H1 (cell line): ENCODE measurements around the gene NHSL2. TPM values are rescaled to one million over a fixed set of nuclear protein-coding genes. Genes with fewer than 3 reads are reported as not detected.

ENCODE experiments used
- ATF2 ChIP-seq: IDR thresholded peaks from 2 replicates; pipeline ENCODE4 v1.6.1; 2012; ENCODE audit warnings: low read length, inconsistent platforms
- BACH1 ChIP-seq: IDR thresholded peaks from 2 replicates; pipeline ENCODE4 v1.6.1; 2012; ENCODE audit warnings: low read length, improper control_type of control experiment
- BRCA1 ChIP-seq: IDR thresholded peaks from 2 replicates; pipeline ENCODE4 v1.6.1; 2012; ENCODE audit warnings: low read depth, low read length, improper control_type of control experiment
- EGR1 ChIP-seq: IDR thresholded peaks from 2 replicates; pipeline ENCODE4 v1.6.1; 2011; ENCODE audit warnings: low read depth, low read length, borderline replicate concordance
- EP300 ChIP-seq, 2 experiments: IDR thresholded peaks; 1 replicate in 1 of 2; 2 replicates in 1 of 2; pipeline ENCODE4 v1.6.1; 2011 to 2012; ENCODE audit warnings: low read depth in 2 of 2, low read length in 2 of 2, mild to moderate bottlenecking in 2 of 2, borderline replicate concordance in 1 of 2, inconsistent platforms in 1 of 2, moderate library complexity in 1 of 2
- GTF2F1 ChIP-seq: IDR thresholded peaks from 2 replicates; pipeline ENCODE4 v1.6.1; 2012; ENCODE audit warnings: low read depth, low read length, improper control_type of control experiment, borderline replicate concordance
- polyA plus RNA-seq, 7 experiments: library from polyadenylated mRNA; depleted of rRNA in 3 of 7; stranded (reverse) in 5 of 7; unstranded in 2 of 7; fragments of >200 nt in 5 of 7; fragments of 200-250 nt in 2 of 7; gene quantifications; 1 replicate in 5 of 7; 2 replicates in 1 of 7; 4 replicates in 1 of 7; pipeline versions ENCODE4 v1.2.1 to v1.2.3, GENCODE V29; 2011 to 2013; ENCODE audit warnings: missing spikeins in 2 of 7, mixed read lengths in 2 of 7
- total RNA-seq: library from RNA; stranded (reverse); fragmentation: NEBNext Ultra II Directional; extraction: Animal tissue kit (Norgen Biotek cat#: 25700); gene quantifications from 2 replicates; pipeline ENCODE4 v1.2.1, GENCODE V29; 2021
- TF ChIP-seq, protein P1 (sequence below): fragments of 300-600 bp; sonication (generic); IDR thresholded peaks from 2 replicates; pipeline ENCODE4 v1.7.1; 2012; ENCODE audit warnings: low read length, moderate library complexity, mild to moderate bottlenecking, inconsistent platforms; ENCODE audit not compliant: insufficient replicate concordance
- TF ChIP-seq, protein P2 (sequence below): IDR thresholded peaks from 2 replicates; pipeline ENCODE4 v1.6.1; 2012; ENCODE audit warnings: inconsistent platforms

NHSL2 gene
- total and polyA plus RNA-seq, 2 of the 8 experiments (the other 6 are each of a cell fraction or from before 2014, with no cell fraction given): 3.7 to 7.2 TPM

GRCh38 chrX:72100051-72100755 lies 189.6 kb downstream of the NHSL2 start (continued):
- TF ChIP-seq, protein P1, sequence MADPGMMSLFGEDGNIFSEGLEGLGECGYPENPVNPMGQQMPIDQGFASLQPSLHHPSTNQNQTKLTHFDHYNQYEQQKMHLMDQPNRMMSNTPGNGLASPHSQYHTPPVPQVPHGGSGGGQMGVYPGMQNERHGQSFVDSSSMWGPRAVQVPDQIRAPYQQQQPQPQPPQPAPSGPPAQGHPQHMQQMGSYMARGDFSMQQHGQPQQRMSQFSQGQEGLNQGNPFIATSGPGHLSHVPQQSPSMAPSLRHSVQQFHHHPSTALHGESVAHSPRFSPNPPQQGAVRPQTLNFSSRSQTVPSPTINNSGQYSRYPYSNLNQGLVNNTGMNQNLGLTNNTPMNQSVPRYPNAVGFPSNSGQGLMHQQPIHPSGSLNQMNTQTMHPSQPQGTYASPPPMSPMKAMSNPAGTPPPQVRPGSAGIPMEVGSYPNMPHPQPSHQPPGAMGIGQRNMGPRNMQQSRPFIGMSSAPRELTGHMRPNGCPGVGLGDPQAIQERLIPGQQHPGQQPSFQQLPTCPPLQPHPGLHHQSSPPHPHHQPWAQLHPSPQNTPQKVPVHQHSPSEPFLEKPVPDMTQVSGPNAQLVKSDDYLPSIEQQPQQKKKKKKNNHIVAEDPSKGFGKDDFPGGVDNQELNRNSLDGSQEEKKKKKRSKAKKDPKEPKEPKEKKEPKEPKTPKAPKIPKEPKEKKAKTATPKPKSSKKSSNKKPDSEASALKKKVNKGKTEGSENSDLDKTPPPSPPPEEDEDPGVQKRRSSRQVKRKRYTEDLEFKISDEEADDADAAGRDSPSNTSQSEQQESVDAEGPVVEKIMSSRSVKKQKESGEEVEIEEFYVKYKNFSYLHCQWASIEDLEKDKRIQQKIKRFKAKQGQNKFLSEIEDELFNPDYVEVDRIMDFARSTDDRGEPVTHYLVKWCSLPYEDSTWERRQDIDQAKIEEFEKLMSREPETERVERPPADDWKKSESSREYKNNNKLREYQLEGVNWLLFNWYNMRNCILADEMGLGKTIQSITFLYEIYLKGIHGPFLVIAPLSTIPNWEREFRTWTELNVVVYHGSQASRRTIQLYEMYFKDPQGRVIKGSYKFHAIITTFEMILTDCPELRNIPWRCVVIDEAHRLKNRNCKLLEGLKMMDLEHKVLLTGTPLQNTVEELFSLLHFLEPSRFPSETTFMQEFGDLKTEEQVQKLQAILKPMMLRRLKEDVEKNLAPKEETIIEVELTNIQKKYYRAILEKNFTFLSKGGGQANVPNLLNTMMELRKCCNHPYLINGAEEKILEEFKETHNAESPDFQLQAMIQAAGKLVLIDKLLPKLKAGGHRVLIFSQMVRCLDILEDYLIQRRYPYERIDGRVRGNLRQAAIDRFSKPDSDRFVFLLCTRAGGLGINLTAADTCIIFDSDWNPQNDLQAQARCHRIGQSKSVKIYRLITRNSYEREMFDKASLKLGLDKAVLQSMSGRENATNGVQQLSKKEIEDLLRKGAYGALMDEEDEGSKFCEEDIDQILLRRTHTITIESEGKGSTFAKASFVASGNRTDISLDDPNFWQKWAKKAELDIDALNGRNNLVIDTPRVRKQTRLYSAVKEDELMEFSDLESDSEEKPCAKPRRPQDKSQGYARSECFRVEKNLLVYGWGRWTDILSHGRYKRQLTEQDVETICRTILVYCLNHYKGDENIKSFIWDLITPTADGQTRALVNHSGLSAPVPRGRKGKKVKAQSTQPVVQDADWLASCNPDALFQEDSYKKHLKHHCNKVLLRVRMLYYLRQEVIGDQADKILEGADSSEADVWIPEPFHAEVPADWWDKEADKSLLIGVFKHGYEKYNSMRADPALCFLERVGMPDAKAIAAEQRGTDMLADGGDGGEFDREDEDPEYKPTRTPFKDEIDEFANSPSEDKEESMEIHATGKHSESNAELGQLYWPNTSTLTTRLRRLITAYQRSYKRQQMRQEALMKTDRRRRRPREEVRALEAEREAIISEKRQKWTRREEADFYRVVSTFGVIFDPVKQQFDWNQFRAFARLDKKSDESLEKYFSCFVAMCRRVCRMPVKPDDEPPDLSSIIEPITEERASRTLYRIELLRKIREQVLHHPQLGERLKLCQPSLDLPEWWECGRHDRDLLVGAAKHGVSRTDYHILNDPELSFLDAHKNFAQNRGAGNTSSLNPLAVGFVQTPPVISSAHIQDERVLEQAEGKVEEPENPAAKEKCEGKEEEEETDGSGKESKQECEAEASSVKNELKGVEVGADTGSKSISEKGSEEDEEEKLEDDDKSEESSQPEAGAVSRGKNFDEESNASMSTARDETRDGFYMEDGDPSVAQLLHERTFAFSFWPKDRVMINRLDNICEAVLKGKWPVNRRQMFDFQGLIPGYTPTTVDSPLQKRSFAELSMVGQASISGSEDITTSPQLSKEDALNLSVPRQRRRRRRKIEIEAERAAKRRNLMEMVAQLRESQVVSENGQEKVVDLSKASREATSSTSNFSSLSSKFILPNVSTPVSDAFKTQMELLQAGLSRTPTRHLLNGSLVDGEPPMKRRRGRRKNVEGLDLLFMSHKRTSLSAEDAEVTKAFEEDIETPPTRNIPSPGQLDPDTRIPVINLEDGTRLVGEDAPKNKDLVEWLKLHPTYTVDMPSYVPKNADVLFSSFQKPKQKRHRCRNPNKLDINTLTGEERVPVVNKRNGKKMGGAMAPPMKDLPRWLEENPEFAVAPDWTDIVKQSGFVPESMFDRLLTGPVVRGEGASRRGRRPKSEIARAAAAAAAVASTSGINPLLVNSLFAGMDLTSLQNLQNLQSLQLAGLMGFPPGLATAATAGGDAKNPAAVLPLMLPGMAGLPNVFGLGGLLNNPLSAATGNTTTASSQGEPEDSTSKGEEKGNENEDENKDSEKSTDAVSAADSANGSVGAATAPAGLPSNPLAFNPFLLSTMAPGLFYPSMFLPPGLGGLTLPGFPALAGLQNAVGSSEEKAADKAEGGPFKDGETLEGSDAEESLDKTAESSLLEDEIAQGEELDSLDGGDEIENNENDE: no peak
- TF ChIP-seq ATF2 (no peak), EP300 (IDR thresholded peaks at IDR 0.05; ENCODE audit: borderline replicate concordance in 1 of 2, low read depth in 2 of 2, low read length in 2 of 2) (no peak), BRCA1 (no peak), EGR1 (no peak), BACH1 (no peak), GTF2F1 (no peak)
- TF ChIP-seq, protein P2, sequence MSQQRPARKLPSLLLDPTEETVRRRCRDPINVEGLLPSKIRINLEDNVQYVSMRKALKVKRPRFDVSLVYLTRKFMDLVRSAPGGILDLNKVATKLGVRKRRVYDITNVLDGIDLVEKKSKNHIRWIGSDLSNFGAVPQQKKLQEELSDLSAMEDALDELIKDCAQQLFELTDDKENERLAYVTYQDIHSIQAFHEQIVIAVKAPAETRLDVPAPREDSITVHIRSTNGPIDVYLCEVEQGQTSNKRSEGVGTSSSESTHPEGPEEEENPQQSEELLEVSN: no peak
